ENCODE data around the gene KIF9.

Gene KIF9

DNA sequence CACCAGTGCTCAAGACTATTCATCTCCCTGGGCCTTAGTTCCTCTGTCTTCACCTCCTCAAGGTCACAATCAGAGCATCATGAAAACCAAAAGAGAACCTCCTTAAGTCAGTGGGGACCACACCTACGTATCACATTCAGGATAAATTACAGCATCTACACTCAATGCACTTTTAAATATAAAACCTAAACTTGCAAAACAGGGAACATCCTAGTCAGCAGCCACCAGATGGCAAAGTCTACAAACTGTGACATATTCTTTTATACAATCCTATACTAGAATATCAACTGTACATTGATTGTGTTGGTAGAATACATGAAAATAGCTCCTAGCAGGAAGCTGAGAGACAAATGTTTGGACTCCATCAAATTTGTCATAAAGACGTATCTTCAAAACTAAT is 7.9 kb downstream of the KIF9 start:
- no peak overlapping the region for H2AFZ ChIP-seq (ENCODE audit: low read length)
- H4K20me1 ChIP-seq (ENCODE audit: insufficient read depth, low read length) = no peaks in the 10 kb centered on the region
- H3K9ac ChIP-seq (ENCODE audit: low read length) = no peak overlapping the region
- no peak overlapping the region for H3K4me3 ChIP-seq (ENCODE audit: low read depth, low read length, poor library complexity, severe bottlenecking)
- no peaks in the 10 kb centered on the region for H3K27me3 ChIP-seq (ENCODE audit: insufficient read depth, low read length)
- no peaks in the 10 kb centered on the region for H3K9me3 ChIP-seq (ENCODE audit: low read length)
- no peaks in the 10 kb centered on the region for H3K4me1 ChIP-seq (ENCODE audit: insufficient read depth, low read length, severe bottlenecking)
- H3F3A ChIP-seq (ENCODE audit: insufficient read depth, low read length) = no peaks in the 10 kb centered on the region
- no peaks in the 10 kb centered on the region for H3K36me3 ChIP-seq (ENCODE audit: insufficient read depth, low read length)
- H3K27ac ChIP-seq (ENCODE audit: low read depth, low read length, poor library complexity, severe bottlenecking) = no peak overlapping the region
- no peaks in the 10 kb centered on the region for H3K79me2 ChIP-seq (ENCODE audit: insufficient read depth, low read length)
- H3K4me2 ChIP-seq (ENCODE audit: low read length) = no peak overlapping the region
- TF ChIP-seq, protein P1, sequence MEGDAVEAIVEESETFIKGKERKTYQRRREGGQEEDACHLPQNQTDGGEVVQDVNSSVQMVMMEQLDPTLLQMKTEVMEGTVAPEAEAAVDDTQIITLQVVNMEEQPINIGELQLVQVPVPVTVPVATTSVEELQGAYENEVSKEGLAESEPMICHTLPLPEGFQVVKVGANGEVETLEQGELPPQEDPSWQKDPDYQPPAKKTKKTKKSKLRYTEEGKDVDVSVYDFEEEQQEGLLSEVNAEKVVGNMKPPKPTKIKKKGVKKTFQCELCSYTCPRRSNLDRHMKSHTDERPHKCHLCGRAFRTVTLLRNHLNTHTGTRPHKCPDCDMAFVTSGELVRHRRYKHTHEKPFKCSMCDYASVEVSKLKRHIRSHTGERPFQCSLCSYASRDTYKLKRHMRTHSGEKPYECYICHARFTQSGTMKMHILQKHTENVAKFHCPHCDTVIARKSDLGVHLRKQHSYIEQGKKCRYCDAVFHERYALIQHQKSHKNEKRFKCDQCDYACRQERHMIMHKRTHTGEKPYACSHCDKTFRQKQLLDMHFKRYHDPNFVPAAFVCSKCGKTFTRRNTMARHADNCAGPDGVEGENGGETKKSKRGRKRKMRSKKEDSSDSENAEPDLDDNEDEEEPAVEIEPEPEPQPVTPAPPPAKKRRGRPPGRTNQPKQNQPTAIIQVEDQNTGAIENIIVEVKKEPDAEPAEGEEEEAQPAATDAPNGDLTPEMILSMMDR (IDR thresholded peaks at IDR 0.05; ENCODE audit: low read length) = no peak
- TF ChIP-seq EZH2 (IDR thresholded peaks at IDR 0.05; ENCODE audit: borderline replicate concordance, low read length) = no peak
- H3K9me2 ChIP-seq (ENCODE audit: low read depth, low read length) = no peaks in the 10 kb centered on the region

DNA sequence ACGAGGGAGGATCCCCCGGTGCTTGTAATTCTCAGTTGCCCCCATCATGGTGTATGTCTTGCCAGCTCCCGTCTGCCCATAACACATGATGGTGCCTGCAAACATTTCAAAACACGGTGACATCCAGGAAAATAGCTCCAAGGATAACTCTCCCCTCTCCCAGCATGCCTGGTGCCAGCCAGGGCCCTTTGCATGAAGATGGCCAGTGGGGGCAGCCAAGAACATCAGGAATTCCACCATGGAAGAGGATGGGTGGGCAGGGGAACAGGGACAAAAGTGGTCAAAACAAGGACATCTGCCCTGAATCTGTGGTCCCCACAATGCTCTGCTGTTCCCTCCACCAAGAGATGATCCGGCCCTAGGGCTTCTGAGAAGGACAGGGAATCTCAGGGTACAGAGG is 9.0 kb downstream of the KIF9 start:
- H2AFZ ChIP-seq (ENCODE audit: low read length) = no peak overlapping the region

DNA sequence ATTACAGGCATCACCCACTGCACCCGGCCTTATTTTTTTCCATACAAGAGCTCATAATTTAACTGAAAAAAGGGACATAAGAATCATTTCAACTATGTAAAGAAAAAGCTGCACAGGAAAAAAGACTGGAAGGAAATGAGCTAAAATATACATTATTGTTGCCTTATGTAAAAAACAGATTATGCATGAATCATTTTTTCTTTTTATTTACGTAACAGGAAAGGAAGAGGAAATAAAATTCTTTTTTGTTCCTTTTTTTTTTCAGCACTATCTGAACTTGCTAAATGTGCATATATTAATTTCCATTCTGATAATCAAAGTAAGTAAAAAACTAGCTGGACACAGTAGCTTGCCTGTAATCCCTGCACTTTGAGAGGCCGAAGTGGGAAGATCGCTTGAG is 12.1 kb downstream of the KIF9 start:
- TF ChIP-seq, protein P1 (IDR thresholded peaks at IDR 0.05; ENCODE audit: low read length) = no peak
- TF ChIP-seq EZH2 (IDR thresholded peaks at IDR 0.05; ENCODE audit: borderline replicate concordance, low read length) = no peak
- Histone ChIP-seq H3K9me3 (ENCODE audit: low read length) (no peaks in the 10 kb centered on the region), H2AFZ (ENCODE audit: low read length) (no peak overlapping the region), H3K4me2 (ENCODE audit: low read length) (no peak overlapping the region), H3K4me3 (ENCODE audit: low read depth, low read length, poor library complexity, severe bottlenecking) (no peak overlapping the region), H3K27ac (ENCODE audit: low read depth, low read length, poor library complexity, severe bottlenecking) (no peak overlapping the region), H3K79me2 (ENCODE audit: insufficient read depth, low read length) (no peaks in the 10 kb centered on the region), H3K36me3 (ENCODE audit: insufficient read depth, low read length) (no peaks in the 10 kb centered on the region), H3F3A (ENCODE audit: insufficient read depth, low read length) (no peaks in the 10 kb centered on the region), H3K9ac (ENCODE audit: low read length) (no peak overlapping the region), H3K27me3 (ENCODE audit: insufficient read depth, low read length) (no peaks in the 10 kb centered on the region), H3K9me2 (ENCODE audit: low read depth, low read length) (no peaks in the 10 kb centered on the region), H3K4me1 (ENCODE audit: insufficient read depth, low read length, severe bottlenecking) (peaks cover 21% of the 10 kb centered on the region), H4K20me1 (ENCODE audit: insufficient read depth, low read length) (no peaks in the 10 kb centered on the region)

More for the DNA sequence above, 9.0 kb downstream of the KIF9 start:
- Histone ChIP-seq H3K4me3 (ENCODE audit: low read depth, low read length, poor library complexity, severe bottlenecking) (no peak overlapping the region), H4K20me1 (ENCODE audit: insufficient read depth, low read length) (no peaks in the 10 kb centered on the region), H3K9ac (ENCODE audit: low read length) (no peak overlapping the region), H3K36me3 (ENCODE audit: insufficient read depth, low read length) (no peaks in the 10 kb centered on the region), H3K9me3 (ENCODE audit: low read length) (no peaks in the 10 kb centered on the region), H3K4me2 (ENCODE audit: low read length) (no peak overlapping the region), H3K27ac (ENCODE audit: low read depth, low read length, poor library complexity, severe bottlenecking) (no peak overlapping the region), H3K79me2 (ENCODE audit: insufficient read depth, low read length) (no peaks in the 10 kb centered on the region), H3K27me3 (ENCODE audit: insufficient read depth, low read length) (no peaks in the 10 kb centered on the region), H3F3A (ENCODE audit: insufficient read depth, low read length) (no peaks in the 10 kb centered on the region), H3K9me2 (ENCODE audit: low read depth, low read length) (no peaks in the 10 kb centered on the region), H3K4me1 (ENCODE audit: insufficient read depth, low read length, severe bottlenecking) (no peaks in the 10 kb centered on the region)
- TF ChIP-seq, protein P1 (IDR thresholded peaks at IDR 0.05; ENCODE audit: low read length) = no peak
- TF ChIP-seq EZH2 (IDR thresholded peaks at IDR 0.05; ENCODE audit: borderline replicate concordance, low read length) = no peak
